Skeletal muscle satellite cell (primary cell): Measurements from ENCODE around the gene UNK.
"Not testable (repeated sequence)": the region's sequence is repeated elsewhere in the genome, so short reads cannot be mapped to it uniquely, and the experiment has no call there.

Experiments
- H3K27me3 ChIP-seq: 2 replicates; pipeline ENCODE4 v1.7.0; 2013; ENCODE audit warnings: low read length; ENCODE audit not compliant: control insufficient read depth, insufficient read depth
- H3K36me3 ChIP-seq: 2 replicates; pipeline ENCODE4 v1.7.0; 2013; ENCODE audit warnings: mild to moderate bottlenecking, control low read depth, low read length; ENCODE audit not compliant: insufficient read depth
- H3K4me1 ChIP-seq: 2 replicates; pipeline ENCODE4 v1.7.0; 2013; ENCODE audit warnings: low read length; ENCODE audit not compliant: control insufficient read depth, insufficient read depth
- H3K4me2 ChIP-seq: 2 replicates; pipeline ENCODE4 v1.7.0; 2013; ENCODE audit warnings: mild to moderate bottlenecking, low read length
- H3K4me3 ChIP-seq: 2 replicates; pipeline ENCODE4 v1.7.0; 2013; ENCODE audit warnings: low read length
- H3K9ac ChIP-seq: 2 replicates; pipeline ENCODE4 v1.7.0; 2013; ENCODE audit warnings: mild to moderate bottlenecking, low read depth, low read length, moderate library complexity
- H3K9me3 ChIP-seq: replicated peaks from 2 replicates; pipeline ENCODE4 v1.7.0; 2013; ENCODE audit warnings: mild to moderate bottlenecking, control low read depth, low read length

Gene UNK

DNA sequence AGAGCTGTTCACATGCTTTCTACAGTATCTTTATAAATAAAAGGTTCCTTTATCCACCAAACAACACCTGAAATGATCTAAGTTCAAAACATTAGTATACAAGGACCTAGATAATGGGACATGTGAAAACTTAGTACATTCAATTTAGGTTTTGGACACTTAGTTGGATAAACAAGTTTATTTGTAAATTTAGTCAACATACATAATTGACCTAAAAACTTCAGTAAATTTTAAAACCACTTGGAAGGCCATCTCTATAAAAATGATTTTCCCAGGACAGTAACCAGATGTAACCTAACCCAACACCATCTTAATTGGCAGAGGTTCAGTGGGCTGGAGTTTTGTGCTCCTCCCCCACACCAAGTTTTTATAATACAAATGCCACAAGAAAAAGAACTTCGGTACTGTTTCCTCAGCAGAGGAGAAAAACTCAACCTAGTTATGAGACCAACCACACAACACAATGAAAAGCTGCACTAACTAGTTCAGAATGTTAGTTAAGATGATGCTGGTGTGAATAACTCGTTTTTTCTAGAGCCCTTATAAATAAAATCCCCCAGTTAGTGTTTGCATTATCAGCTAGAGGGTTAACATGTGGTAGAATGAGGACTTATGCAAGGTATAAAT lies 7.2 kb upstream of the UNK start:
- Histone ChIP-seq H3K9me3 (no peaks in the 10 kb centered on the region), H3K4me3 (peak overlapping the region; percentile 81), H3K4me2 (peak overlapping the region; percentile 84), H3K27me3 (no peaks in the 10 kb centered on the region), H3K36me3 (peaks cover 30% of the 10 kb centered on the region), H3K9ac (peak overlapping the region; percentile 98), H3K4me1 (peaks cover 12% of the 10 kb centered on the region)

DNA sequence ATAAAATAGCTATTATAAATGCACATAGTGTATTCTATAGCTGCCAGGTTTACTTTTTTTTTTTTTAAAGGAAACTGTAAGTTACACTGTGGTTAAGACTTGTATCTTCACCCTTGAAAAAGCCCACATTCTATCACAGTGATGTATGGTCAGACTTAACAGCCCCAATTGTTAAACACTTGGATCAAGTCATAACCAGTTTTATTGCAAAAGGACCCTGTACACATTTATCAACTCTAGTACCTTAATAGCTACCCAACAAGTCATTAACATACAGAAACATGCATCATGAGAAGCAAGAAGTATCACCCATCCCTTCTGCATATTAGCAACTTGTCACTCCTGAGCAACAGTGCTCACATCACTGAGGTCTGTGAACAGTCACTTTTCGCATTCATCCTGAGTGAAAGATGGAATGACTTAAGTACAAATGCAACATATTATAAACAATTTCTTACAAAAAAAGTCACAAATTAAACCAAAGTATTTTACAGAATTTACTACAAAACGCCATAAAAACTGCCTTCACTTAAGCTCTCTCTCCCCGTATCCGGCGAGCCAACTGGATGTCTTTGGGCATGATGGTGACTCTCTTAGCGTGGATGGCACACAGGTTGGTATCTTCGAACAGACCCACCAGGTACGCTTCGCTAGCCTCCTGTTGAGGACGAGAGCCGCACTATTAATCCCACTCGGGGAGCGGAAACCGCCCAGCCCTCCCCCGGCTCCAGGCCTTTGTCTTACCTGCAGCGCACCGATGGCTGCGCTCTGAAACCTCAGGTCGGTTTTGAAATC lies 6.3 kb upstream of the UNK start:
- not testable (repeated sequence) for H3K9me3 ChIP-seq, H3K27me3 ChIP-seq
- Histone ChIP-seq H3K4me1 (peaks cover 16% of the 10 kb centered on the region), H3K9ac (peak overlapping the region; percentile 98), H3K4me3 (peak overlapping the region; percentile 81), H3K4me2 (peak overlapping the region; percentile 84), H3K36me3 (peaks cover 30% of the 10 kb centered on the region)

DNA sequence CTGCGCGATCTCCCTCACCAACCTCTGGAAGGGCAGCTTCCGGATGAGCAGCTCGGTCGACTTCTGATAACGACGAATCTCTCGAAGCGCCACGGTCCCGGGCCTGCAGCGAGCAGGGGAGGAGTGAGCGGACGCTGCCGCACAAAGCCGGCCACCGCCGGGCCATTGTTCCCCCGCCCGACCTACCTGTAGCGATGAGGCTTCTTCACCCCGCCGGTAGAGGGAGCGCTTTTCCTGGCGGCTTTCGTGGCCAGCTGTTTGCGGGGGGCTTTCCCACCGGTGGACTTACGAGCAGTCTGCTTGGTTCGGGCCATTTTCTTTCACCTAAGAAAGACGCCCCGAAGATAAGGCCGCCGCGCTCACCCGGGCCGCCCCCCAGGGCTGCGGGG lies 5.8 kb upstream of the UNK start:
- H3K36me3 ChIP-seq, result peaks cover 30% of the 10 kb centered on the region
- peak overlapping the region; percentile 98 for H3K9ac ChIP-seq
- H3K4me1 ChIP-seq, result peaks cover 21% of the 10 kb centered on the region
- no peaks in the 10 kb centered on the region for H3K9me3 ChIP-seq
- no peaks in the 10 kb centered on the region for H3K27me3 ChIP-seq
- peak overlapping the region; percentile 81 for H3K4me3 ChIP-seq
- peak overlapping the region; percentile 84 for H3K4me2 ChIP-seq

DNA sequence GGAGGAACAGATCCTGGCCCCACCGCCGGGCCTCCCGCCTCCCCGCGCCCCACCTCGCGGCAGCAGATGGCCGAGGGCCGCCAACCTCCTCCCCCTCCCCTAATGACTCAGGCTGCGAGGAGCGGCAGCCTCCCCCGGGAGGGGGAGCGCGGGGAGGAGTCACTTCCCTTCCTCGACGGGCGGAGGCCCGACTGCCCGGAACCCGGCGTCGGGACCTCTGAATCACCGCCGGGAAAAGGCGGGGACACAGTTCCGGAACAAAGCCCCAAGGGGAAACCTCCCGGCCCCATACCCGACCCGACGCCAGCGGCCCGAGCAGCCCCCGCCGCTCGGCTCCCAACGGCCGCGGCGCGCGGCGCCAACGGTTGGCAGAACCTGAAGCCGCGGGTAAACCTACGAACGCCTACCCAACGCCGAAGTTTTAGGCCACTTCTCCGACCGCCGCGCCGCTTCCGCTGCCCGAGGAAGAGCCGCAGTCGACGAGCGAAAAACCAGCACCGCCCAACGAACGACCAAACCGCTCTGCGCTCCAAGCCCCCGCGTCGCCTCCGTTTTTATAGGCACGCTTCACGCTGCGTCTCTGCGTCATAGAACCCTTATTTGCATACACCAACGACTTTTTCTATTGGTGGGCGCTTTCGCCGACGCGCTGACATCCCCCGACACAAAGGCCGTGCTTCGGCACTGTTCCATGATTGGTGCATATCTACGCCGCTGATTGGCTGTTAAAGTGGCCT lies 5.2 kb upstream of the UNK start:
- Histone ChIP-seq H3K4me2 (peak overlapping the region; percentile 84), H3K4me1 (peaks cover 26% of the 10 kb centered on the region), H3K9me3 (no peaks in the 10 kb centered on the region), H3K27me3 (no peaks in the 10 kb centered on the region), H3K9ac (peak overlapping the region; percentile 98), H3K36me3 (peaks cover 30% of the 10 kb centered on the region), H3K4me3 (peak overlapping the region; percentile 81)

DNA sequence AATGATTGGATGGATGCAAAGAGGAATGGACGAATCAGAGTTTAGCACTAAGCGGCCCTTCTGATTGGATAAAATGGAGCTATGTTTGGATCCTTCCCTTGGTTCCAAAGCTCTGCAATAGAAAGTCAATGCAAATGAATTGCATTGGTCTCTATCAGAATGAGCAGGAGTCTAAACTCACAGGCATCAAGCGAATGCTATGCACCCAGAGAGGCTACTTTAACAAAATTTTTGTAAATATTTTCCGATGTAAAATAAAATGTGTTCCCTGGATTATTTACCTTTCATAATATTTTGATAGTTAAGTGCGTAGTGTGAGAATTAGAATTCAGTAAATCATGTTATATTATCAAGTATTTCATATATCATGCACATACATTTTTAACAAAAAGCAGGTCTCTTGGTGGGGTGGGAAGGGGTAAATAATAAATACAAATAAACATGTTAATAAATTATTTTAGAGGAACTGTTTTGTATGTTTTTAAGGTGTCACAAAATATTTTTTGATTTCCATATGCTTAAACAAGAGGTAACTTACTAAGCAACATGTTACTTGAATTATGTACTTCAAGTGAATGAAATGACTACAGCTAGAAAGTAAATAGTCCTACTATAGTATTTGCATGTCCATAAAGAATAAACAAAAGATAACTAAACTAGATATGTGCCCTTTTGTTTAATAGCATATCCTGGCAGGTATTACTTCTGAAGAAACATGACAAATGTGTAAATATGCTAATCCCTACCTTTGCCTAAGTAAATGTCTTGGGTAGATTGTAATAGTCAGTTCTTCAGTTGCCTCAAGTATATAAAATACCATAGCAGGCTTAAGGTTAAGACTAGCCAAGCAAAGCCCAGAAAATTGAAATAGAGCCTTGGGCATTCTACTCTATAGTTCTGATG lies 4.4 kb upstream of the UNK start:
- Histone ChIP-seq H3K4me2 (peak overlapping the region; percentile 45), H3K36me3 (peaks cover 30% of the 10 kb centered on the region), H3K4me1 (peaks cover 29% of the 10 kb centered on the region), H3K9ac (no peak overlapping the region), H3K9me3 (no peaks in the 10 kb centered on the region), H3K27me3 (no peaks in the 10 kb centered on the region), H3K4me3 (no peak overlapping the region)

DNA sequence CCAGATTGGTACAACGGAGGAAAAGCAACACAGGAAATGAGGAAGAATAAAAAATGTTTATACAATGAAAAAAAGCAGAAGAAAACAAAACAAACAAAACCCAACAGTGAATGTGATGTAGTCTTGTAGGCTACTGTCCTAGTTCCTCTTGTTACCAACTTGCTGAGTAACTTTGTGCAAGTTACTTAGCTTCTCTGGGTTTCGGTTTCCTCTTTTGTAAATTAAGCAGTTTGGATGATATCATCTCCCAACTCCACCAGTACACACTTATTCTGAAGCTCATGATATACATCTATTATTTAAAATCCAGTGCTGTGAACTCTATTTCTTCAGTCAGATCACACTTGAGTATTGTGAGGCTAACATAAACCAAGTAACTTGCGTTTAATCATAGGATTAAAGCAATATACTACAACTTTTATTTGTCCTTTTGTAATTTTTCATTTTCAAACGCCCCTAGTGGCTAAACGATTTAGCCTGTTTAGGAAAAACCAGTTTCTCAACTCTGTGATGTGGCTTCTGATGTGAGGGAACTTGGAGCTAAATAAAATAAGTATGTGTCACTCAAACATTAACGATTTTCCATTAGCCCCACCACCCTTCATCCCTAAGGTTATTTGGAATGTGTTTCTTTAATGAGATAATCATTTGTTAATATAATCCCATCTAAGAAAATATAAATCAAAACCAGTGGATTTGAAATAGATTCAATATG lies 1.4 kb upstream of the UNK start:
- peak overlapping the region; percentile 2 for H3K4me3 ChIP-seq
- H3K4me1 ChIP-seq, result peaks cover 37% of the 10 kb centered on the region
- H3K27me3 ChIP-seq, result no peaks in the 10 kb centered on the region
- H3K9me3 ChIP-seq, result no peaks in the 10 kb centered on the region
- H3K9ac ChIP-seq, result peak overlapping the region; percentile 92
- peaks cover 8% of the 10 kb centered on the region for H3K36me3 ChIP-seq
- H3K4me2 ChIP-seq, result peak overlapping the region; percentile 87

DNA sequence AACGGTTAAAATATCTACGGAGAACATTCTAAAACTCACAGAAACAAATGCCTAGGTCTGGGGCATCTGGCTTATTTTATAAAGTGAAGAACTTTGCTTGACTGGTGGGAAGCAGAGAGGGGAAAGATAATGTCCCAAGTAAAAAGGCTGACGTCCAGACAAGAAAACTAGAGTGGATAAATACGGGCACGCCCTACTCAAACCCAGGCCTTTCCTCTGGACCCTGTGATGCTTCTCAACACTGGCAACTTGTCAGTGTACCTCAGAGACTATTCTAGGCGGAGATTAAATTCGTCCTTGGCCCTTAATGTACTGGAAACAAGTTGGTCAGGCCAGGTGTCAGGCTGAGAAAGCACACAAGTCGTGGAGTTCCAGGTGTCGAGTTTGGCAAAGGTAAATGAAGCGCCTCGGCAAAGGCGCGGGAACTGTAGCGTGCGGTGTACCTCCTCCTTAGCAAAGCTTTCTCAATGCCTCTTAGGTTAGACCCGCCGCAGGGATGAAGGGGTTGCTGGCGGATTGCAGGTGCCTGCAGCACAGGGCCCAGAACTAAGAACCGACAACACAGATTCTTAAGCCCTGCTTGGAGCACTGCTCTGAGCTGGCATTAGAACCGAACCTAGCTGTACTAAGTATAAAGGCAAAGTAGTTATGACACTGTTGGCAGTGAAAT lies 668 bp upstream of the UNK start:
- H3K9ac ChIP-seq, result peak overlapping the region; percentile 92
- H3K4me3 ChIP-seq, result peak overlapping the region; percentile 63
- no peaks in the 10 kb centered on the region for H3K27me3 ChIP-seq
- peak overlapping the region; percentile 87 for H3K4me2 ChIP-seq
- no peaks in the 10 kb centered on the region for H3K9me3 ChIP-seq
- peaks cover 1% of the 10 kb centered on the region for H3K36me3 ChIP-seq
- peaks cover 37% of the 10 kb centered on the region for H3K4me1 ChIP-seq

DNA sequence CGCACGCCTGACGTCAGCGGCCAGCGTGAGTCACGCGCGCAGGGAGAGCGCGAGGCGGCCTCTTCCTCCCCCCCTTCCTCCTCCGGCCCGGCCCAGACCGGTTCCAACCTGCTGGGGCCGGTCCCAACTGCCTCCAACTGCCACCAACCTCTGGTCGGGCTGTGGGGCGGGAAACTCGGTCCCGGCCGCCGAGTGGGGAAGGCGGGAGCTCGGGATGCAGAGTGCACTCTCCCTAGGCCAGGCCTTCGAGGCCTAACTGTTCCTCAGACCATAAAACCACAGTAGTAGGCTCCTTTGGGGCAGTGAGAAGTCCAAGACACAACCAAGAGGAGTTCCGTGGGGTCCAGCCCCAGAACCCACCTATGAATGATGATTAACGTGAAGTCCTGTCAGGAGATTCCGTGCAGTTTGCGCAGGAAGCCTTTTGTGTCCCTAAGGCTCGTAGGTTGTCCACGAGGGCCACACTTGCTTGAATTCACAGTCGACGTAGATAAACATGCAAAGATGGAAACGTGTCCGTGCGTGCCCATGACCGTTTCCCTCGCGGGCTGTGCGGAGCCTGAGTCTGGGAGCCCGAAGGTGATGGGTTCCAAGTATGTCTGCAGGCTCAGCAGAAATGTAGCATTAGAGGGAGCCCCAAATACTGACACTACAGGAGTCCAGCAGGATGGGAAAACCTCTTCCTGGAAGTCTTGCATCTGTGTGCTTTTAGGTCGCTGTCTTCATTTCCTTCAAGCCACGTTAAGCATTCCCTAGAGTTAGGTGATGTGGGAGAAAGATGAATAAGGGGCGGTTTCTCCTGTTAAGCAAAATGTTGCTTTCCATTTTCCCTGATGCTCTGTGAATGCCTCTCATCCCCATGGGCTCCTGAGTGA lies 647 bp downstream of the UNK start:
- peaks cover 37% of the 10 kb centered on the region for H3K4me1 ChIP-seq
- peak overlapping the region; percentile 75 for H3K4me3 ChIP-seq
- H3K27me3 ChIP-seq, result no peaks in the 10 kb centered on the region
- H3K9ac ChIP-seq, result peak overlapping the region; percentile 92
- no peaks in the 10 kb centered on the region for H3K9me3 ChIP-seq
- H3K36me3 ChIP-seq, result no peaks in the 10 kb centered on the region
- peak overlapping the region; percentile 90 for H3K4me2 ChIP-seq

DNA sequence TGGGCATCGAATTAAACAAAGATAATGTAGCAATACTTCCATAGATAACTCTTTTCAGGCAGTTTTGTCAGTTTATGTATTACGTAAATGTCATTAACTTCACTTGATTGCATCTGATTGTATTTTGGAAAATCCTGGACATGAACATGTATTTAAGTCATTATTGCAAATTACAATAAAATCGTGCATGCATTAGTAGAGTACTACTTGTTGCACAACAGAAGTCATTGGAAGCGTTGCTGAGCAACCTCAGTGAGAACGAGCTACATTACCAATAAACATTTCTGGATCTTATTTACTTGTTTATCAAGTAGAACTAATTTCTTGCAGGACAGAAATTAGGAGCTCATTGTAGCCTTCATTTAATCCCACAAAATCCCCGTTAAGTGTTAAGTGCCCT lies 6.6 kb downstream of the UNK start:
- H3K9ac ChIP-seq, result no peak overlapping the region
- H3K4me2 ChIP-seq, result no peak overlapping the region
- H3K4me1 ChIP-seq, result peaks cover 22% of the 10 kb centered on the region
- H3K9me3 ChIP-seq, result no peaks in the 10 kb centered on the region
- no peaks in the 10 kb centered on the region for H3K27me3 ChIP-seq
- peaks cover 13% of the 10 kb centered on the region for H3K36me3 ChIP-seq
- H3K4me3 ChIP-seq, result no peak overlapping the region
